Right cardiac atrium (tissue), 5 donors: Measurements from ENCODE around the gene DNAJC21. TPM values are rescaled to one million over a fixed set of nuclear protein-coding genes. Genes with fewer than 3 reads are reported as not detected.
"Not testable (repeated sequence)": the region's sequence is repeated elsewhere in the genome, so short reads cannot be mapped to it uniquely, and the experiment has no call there.

Source experiments
- ATAC-seq, 2 donors: fragments of 200-7000 bp; cut with Tn5 transposase; one replicate each; pipeline versions ENCODE4 v1.8.0 to v1.9.1; 2020; ENCODE audit warnings: moderate library complexity in 2 of 2, mild to moderate bottlenecking in 1 of 2
- DNase-seq, 3 donors: peaks; one replicate each; pipeline ENCODE4 v3.0.0-alpha.2; 2020
- H3K27ac ChIP-seq: one replicate; pipeline ENCODE4 v1.5.1; 2013; ENCODE audit warnings: mild to moderate bottlenecking, low read length, control low read depth, moderate library complexity
- H3K27me3 ChIP-seq: one replicate; pipeline ENCODE4 v1.6.1; 2013; ENCODE audit not compliant: control insufficient read depth, insufficient read depth
- H3K4me1 ChIP-seq: one replicate; pipeline ENCODE4 v1.6.1; 2013; ENCODE audit warnings: low read length; ENCODE audit not compliant: control insufficient read depth, insufficient read depth
- H3K4me3 ChIP-seq: one replicate; pipeline ENCODE4 v1.5.1; 2013; ENCODE audit warnings: low read length, control low read depth
- H3K9me3 ChIP-seq: one replicate; pipeline ENCODE4 v1.6.1; 2013; ENCODE audit warnings: low read length; ENCODE audit not compliant: control insufficient read depth
- WGBS: extraction: QIAGEN DNeasy Blood & Tissue Kit; methylation state at CpG from one replicate; pipeline ENCODE4 v1.1.7; 2013; 5-methylcytosine and 5-hydroxymethylcytosine counted together
- intact Hi-C, 4 donors: fragments of 100-400 bp; cut with DNase I; formaldehyde crosslinking; loops; one replicate each; pipeline versions ENCODE4 v1.11.0 to v1.14.0; 2022 to 2023
- polyA plus RNA-seq: library from polyadenylated mRNA; stranded (reverse); fragments of 200-250 nt; gene quantifications from one replicate; pipeline ENCODE4 v1.2.3, GENCODE V29; 2013
- total RNA-seq, 4 donors: library from RNA; stranded (reverse); fragmentation: NEBNext Ultra II Directional; extraction: Animal tissue kit (Norgen Biotek cat#: 25700); gene quantifications; one replicate each; pipeline ENCODE4 v1.2.1, GENCODE V29; 2021
- donor health status: healthy with polysubstance abuse.
- donor health status: DM: no; HTN: yes; CAD: no.
- donor health status: DM: no; HTN: no; CAD: no.
- donor health status: DM: no; HTN: yes; CAD: no; lungs with severe emphysema.
- donor health status: DM: yes; HTN: yes; CAD: no.

DNAJC21 gene
- total and polyA plus RNA-seq, 5 donors: 46.2 to 63.7 (median 61.4) TPM

DNA sequence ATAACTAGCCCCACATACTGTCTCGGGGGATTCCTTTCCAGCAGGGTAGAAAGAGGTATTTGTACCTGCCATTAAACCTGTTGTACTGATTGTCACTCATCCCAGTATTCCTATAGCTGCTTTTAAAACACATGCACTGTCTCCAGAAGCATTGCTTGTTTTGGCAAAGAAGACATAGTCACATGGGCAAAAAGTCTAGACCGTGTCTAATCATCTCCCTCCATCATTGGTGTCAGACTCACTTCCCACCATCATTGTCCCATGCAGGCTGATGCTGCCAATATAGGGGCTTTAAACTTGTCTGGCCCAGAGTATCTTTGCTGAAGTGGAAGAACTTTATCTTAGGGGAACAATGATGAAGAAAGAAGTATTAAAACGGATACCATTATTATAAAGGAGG lies 12.6 kb downstream of the DNAJC21 start:
- H3K27ac ChIP-seq: no peak overlapping the region
- no peak for ATAC-seq
- 73% methylated on average over 3 of the region's 3 CpGs for WGBS

DNA sequence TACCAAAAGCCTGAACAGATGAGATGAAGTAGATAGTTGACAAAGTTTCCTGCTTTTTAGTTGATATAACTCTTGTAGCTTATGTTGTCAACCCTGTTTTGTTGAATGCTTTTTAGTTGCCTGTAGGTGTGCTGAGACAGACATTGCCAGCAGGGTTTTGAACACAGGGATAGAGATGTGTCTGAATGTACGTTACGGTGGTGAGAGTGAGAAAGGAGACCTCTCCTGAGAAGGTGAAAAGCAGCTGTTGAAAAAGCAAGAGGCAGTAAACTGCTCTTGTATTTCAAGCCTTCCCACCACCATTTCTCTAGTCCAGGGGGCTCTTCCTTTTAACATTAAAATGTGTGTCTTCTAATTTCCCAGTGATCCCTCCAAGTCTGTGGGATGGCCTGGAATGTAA lies 14.7 kb downstream of the DNAJC21 start:
- H3K4me1 ChIP-seq: no peaks in the 10 kb centered on the region
- H3K4me3 ChIP-seq: no peak overlapping the region
- H3K27me3 ChIP-seq: no peaks in the 10 kb centered on the region
- H3K27ac ChIP-seq: peak overlapping the region; percentile 67
- DNase-seq (no peak), ATAC-seq (no peak)
- WGBS: 66% methylated on average over 2 of the region's 2 CpGs
- intact Hi-C loops: no loop called here
- H3K9me3 ChIP-seq: no peaks in the 10 kb centered on the region

More for the DNA sequence above, 12.6 kb downstream of the DNAJC21 start:
- Histone ChIP-seq H3K27me3 (no peaks in the 10 kb centered on the region), H3K4me1 (no peaks in the 10 kb centered on the region), H3K4me3 (no peak overlapping the region), H3K9me3 (no peaks in the 10 kb centered on the region)
- intact Hi-C loops: no loop called here
- DNase-seq: no peak

DNA sequence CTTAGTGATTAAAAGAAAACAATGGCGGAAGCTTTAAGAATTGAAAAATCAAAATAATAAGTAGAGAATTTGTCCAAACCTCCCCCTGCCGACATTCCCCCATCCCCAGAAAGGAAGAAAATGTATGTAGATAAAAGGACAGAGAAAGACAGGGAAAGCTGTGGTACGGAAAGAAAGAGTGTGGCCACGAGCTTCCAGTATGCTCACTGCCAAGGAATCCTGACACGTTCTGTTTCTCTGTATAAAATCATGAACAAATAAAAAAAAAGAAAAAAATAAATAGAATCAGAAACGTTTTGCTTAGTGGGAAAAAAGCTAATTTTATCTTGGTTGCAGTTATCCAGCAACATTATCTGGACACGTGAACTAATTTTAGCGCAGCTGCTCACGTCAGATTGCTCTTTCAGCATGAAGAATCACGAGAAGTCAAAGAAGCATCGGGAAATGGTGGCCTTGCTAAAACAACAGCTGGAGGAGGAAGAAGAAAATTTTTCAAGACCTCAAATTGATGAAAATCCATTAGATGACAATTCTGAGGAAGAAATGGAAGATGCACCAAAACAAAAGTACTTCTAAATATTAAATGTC lies 15.2 kb downstream of the DNAJC21 start:
- no peak for DNase-seq
- Histone ChIP-seq H3K4me1 (no peaks in the 10 kb centered on the region), H3K9me3 (no peaks in the 10 kb centered on the region), H3K4me3 (peak overlapping the region; percentile 20), H3K27me3 (no peaks in the 10 kb centered on the region), H3K27ac (peak overlapping the region; percentile 83)
- intact Hi-C loops: no loop called here
- WGBS: 64% methylated on average over 11 of the region's 11 CpGs
- ATAC-seq: peak in 1 of 2 donors; percentile 34

DNA sequence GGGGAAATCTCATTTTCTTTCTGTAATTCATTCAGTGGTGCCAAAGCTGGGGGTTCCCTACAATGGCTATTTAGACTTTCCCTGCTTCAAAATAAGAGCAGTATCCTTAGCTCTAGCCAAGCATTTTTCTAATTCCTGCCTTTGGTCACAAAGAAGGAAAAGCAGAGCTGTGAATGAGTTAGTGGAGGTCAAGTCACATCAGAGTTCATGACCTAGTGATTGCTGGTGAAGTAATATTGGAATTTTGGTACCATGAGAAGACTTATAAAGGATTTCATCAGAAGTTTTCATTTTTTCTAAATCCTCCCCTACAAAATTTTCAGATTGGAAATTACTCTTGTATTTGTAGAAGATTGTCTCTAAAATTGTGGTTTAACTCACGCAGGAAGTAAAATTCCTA lies 28.0 kb downstream of the DNAJC21 start:
- ATAC-seq (no peak), DNase-seq (no peak)
- no peaks in the 10 kb centered on the region for H3K27me3 ChIP-seq
- no peak overlapping the region for H3K4me3 ChIP-seq
- intact Hi-C loops: no loop called here
- WGBS: 90% methylated on average over 1 of the region's 1 CpG
- no peak overlapping the region for H3K27ac ChIP-seq
- no peaks in the 10 kb centered on the region for H3K4me1 ChIP-seq
- H3K9me3 ChIP-seq: no peaks in the 10 kb centered on the region

DNA sequence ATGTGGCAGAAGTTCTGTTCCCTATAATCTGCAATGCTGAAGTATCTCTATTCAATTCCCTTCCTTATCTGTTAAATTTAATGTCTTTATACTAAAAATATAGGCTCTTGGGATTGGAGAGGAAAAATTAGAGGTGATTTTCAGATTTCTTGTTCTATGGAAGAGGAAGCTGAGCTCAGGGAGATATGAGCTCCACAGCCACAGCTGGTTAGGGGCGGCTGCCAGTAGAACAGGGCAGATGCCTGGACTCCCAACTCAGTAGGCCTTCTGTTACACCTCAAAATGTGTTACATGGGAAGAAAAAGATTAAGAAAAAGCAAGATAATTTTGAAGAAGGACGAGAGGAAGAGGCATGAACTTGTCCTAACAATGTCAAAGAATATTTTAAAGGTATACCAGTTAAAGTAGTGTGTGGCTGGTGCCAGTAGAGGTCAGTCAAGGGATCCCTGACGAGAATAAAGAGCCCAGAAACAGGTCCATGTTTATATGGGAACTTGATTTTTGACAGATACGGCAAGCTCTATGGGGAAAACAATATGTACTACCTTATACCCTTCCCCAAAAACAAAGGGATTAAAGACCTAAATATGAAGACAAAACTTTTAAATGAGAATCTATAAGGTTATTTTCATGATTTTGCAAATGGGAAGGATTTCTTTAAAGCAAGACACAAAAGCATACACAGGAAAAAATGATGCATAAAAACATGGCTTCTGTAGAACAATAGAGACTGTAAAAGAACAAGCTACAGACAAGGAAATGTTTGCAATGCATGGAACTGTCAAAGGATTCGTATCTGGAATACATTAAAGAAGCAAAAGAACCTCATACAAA lies 28.7 kb downstream of the DNAJC21 start:
- no peak overlapping the region for H3K27ac ChIP-seq
- ATAC-seq (peak in 1 of 2 donors; percentile 52), DNase-seq (no peak)
- 49% methylated on average over 5 of the region's 5 CpGs for whole genome bisulfite sequencing
- no peaks in the 10 kb centered on the region for H3K9me3 ChIP-seq
- H3K27me3 ChIP-seq: no peaks in the 10 kb centered on the region
- no peak overlapping the region for H3K4me3 ChIP-seq
- H3K4me1 ChIP-seq: no peaks in the 10 kb centered on the region
- intact Hi-C loops: no loop called here

DNA sequence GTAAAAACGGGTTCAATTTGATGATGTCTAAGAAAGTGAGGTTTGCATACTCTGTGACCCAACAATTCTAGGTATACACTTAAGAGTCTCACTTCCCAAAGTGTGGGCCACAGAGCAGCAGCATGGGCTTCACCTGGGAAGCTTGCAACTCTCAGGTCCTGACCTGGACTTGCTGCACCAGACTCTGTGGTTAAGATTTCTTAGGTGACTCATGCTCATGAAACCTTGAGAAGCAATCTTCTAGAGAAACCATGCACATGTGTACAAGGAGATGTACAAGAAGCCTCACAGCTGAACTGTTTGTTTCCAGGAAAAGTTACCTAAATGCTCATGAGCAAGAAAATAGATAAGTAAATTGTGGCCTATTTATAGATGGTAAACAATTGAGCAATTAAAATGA lies 30.0 kb downstream of the DNAJC21 start:
- intact Hi-C loops: no loop called here
- Histone ChIP-seq H3K27ac (no peak overlapping the region), H3K9me3 (no peaks in the 10 kb centered on the region), H3K4me1 (no peaks in the 10 kb centered on the region), H3K27me3 (no peaks in the 10 kb centered on the region), H3K4me3 (no peak overlapping the region)
- ATAC-seq (no peak), DNase-seq (no peak)
- 94% methylated on average over 1 of the region's 1 CpG for WGBS

DNA sequence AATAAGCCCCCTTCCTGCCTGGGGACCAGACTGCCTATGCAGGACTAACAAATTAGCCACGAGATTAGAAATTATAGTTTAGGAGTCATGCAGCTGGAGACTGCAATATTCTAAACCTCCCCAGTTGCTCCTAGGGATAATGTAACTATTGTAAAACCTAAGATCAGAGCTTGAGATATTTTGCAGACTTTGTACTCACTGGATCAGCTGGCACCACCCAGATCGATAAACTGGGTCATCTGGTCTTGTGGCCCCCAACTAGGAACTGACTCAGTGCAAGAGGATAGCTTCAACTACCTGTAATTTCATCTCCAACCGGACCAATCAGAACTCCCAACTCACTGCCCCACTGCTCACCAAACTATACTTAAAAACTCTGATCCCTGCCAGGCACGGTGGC lies 38.2 kb downstream of the DNAJC21 start:
- H3K4me1 ChIP-seq: no peaks in the 10 kb centered on the region
- no peak overlapping the region for H3K4me3 ChIP-seq
- 94% methylated on average over 4 of the region's 4 CpGs for WGBS
- no peaks in the 10 kb centered on the region for H3K27me3 ChIP-seq
- no peak for ATAC-seq
- H3K27ac ChIP-seq: no peak overlapping the region
- DNase-seq: no peak
- H3K9me3 ChIP-seq: no peaks in the 10 kb centered on the region
- intact Hi-C loops: no loop called here

DNA sequence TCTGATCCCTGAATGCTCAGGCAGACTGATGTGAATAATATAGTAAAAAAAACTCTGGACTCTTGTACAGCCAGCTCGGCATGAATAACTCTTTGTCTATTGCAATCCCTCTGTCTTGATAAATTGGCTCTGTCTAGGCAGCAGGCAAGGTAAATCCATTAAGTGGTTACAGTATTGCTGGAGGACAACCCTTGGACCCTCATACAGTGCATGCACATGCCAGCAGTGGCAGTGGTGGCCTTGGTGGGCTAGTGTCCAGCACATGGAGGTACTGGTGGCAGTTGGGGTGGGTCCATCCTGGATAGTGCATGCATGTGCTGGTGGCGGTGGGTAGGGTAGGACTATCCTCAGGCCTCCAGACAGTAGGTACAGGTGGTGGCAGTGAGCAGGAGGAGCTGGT lies 38.9 kb downstream of the DNAJC21 start:
- WGBS: 95% methylated on average over 2 of the region's 2 CpGs
- DNase-seq: no peak
- Histone ChIP-seq H3K4me1 (no peaks in the 10 kb centered on the region), H3K4me3 (no peak overlapping the region), H3K27ac (no peak overlapping the region), H3K9me3 (no peaks in the 10 kb centered on the region), H3K27me3 (no peaks in the 10 kb centered on the region)
- intact Hi-C loops: no loop called here
- no peak for ATAC-seq

DNA sequence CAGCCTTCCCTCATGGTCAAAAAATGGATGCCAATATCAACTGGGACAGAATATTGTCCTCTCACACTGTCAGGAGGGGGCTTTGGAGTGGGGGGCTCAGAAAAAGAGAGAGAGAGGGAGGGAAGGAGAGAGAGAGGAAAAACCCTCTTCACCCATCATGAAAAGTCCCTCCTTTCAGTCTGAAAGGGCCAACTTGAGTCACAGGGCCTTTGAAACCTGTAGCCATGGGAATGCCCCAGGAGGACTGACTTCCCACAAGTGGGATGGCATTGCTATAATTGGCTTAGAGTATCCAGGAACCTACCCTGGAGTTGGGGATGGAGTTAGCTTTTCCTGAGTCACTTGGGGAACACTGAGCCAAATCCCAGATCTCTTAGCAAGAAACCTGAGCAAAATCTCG lies 41.2 kb downstream of the DNAJC21 start:
- H3K27ac ChIP-seq: no peak overlapping the region
- no peaks in the 10 kb centered on the region for H3K4me1 ChIP-seq
- H3K4me3 ChIP-seq: no peak overlapping the region
- intact Hi-C loops: no loop called here
- DNase-seq (no peak), ATAC-seq (no peak)
- H3K27me3 ChIP-seq: no peaks in the 10 kb centered on the region
- WGBS: 62% methylated on average over 1 of the region's 1 CpG
- H3K9me3 ChIP-seq: no peaks in the 10 kb centered on the region

DNA sequence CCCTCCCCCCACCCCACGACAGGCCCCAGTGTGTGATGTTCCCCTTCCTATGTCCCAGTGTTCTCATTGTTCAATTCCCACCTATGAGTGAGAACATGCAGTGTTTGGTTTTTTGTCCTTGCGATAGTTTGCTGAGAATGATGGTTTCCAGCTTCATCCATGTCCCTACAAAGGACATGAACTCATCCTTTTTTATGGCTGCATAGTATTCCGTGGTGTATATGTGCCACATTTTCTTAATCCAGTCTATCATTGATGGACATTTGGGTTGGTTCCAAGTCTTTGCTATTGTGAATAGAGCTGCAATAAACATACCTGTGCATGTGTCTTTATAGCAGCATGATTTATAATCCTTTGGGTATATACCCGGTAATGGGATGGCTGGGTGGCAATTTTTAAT lies 42.3 kb downstream of the DNAJC21 start:
- H3K27ac ChIP-seq, H3K4me3 ChIP-seq, intact Hi-C loops, ATAC-seq, H3K27me3 ChIP-seq, H3K9me3 ChIP-seq, H3K4me1 ChIP-seq, DNase-seq: not testable (repeated sequence)
- WGBS: 96% methylated on average over 3 of the region's 4 CpGs

DNA sequence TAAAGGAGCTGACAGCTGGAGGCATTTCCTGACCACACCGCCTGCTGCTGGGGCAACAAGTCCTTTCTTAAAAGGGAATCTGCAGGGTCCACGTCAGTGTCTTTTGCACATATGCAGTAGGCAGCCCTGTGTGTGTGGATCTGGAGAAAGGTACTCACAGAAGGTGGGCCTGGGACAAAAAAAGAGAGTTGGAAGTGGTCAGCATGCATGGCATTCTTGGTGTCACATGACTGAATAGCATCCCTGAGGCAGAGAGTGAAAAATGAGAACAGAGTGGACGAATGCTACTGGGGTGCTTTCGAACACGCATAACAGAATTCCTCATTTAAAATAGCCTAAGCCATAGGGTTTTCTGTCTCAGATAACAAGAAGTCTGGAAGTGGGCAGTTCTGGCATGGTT lies 47.0 kb downstream of the DNAJC21 start:
- ATAC-seq: no peak
- intact Hi-C loops: no loop called here
- WGBS: 74% methylated on average over 5 of the region's 5 CpGs

More for the DNA sequence above, 47.0 kb downstream of the DNAJC21 start:
- DNase-seq: no peak
- Histone ChIP-seq H3K9me3 (no peaks in the 10 kb centered on the region), H3K27me3 (no peaks in the 10 kb centered on the region), H3K27ac (no peak overlapping the region), H3K4me3 (no peak overlapping the region), H3K4me1 (no peaks in the 10 kb centered on the region)
